ENCODE measurements around the gene CNTNAP2. TPM values are rescaled to one million over a fixed set of nuclear protein-coding genes. Genes with fewer than 3 reads are reported as not detected.
A peak's percentile ranks its signal among the peaks of the same experiment; 100 is the strongest.

Gene CNTNAP2
- total and polyA plus RNA-seq, 2 of the 8 experiments (the other 6 are each of a cell fraction or from before 2014, with no cell fraction given) = 27.9 to 71.0 TPM

DNA sequence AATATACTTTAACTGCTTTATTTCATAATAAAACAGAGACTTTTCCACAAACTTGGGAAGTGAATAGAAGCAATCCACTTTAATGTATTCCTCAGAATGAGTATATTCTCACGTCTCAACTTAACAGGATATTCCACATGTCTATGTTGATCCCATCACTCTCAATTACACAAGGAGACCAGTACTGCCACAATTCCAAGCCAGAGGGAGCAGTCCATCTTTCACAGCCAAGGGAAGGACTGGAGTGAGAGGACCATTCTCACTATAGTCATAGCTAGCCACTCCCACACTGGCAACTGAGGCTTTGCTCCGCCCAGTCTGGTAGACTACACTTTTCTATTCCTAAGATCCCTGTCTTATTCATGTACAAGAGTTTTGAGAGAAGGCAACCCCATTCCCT, 553.9 kb downstream of the CNTNAP2 start:
- POLR2A ChIA-PET (ENCODE audit: partially characterized antibody) = no interaction called here
- FAIRE-seq = no peak

More for the DNA sequence above, 553.9 kb downstream of the CNTNAP2 start:
- Histone ChIP-seq H3K36me3 (ENCODE audit: control insufficient read depth in 2 of 4, insufficient read depth in 4 of 4, low read length in 3 of 4) (no peaks in the 10 kb centered on the region), H2BK120ac (replicated peaks; ENCODE audit: low read depth, low read length) (no peak overlapping the region), H4K8ac (ENCODE audit: extremely low read depth, insufficient read depth, low read length) (no peak overlapping the region), H2AK5ac (ENCODE audit: low read depth, low read length) (no peak overlapping the region), H3K27me3 (replicated peaks in 1 of 4; ENCODE audit: control insufficient read depth in 3 of 4, extremely low read depth in 1 of 4, insufficient read depth in 3 of 4, low read length in 3 of 4) (no peaks in the 10 kb centered on the region), H3K27ac (ENCODE audit: low read depth, low read length) (no peak overlapping the region), H4K91ac (replicated peaks; ENCODE audit: insufficient read length, low read length) (no peak overlapping the region), H3K14ac (ENCODE audit: insufficient read length) (no peak overlapping the region), H2BK15ac (ENCODE audit: low read length) (no peak overlapping the region), H3K4me1 (replicated peaks in 1 of 4; ENCODE audit: control insufficient read depth in 3 of 4, insufficient read depth in 4 of 4, low read length in 3 of 4) (no peaks in the 10 kb centered on the region), H2BK12ac (ENCODE audit: low read depth, low read length) (no peak overlapping the region), H3K79me1 (ENCODE audit: low read depth, low read length) (no peaks in the 10 kb centered on the region), H3K4me3 (ENCODE audit: extremely low read depth in 1 of 4, insufficient read depth in 2 of 4, low read depth in 3 of 4, low read length in 4 of 4) (no peak overlapping the region), H3K4me2 (ENCODE audit: insufficient read depth in 1 of 2, low read depth in 2 of 2, low read length in 2 of 2) (no peak overlapping the region), H3K79me2 (ENCODE audit: control insufficient read depth in 1 of 2, insufficient read depth in 2 of 2, low read length in 2 of 2) (no peaks in the 10 kb centered on the region), H3K9ac (replicated peaks in 1 of 4; ENCODE audit: extremely low read depth in 1 of 4, low read depth in 3 of 4, low read length in 3 of 4) (no peak overlapping the region), H3K9me3 (ENCODE audit: insufficient read depth in 2 of 2, low read depth in 1 of 2, low read length in 1 of 2) (no peaks in the 10 kb centered on the region), H4K20me1 (replicated peaks in 1 of 2; ENCODE audit: control insufficient read depth in 1 of 2, insufficient read depth in 2 of 2, low read length in 2 of 2) (no peaks in the 10 kb centered on the region), H2BK5ac (ENCODE audit: low read depth, low read length) (no peak overlapping the region), H3K18ac (ENCODE audit: extremely low read depth, low read length) (no peak overlapping the region), H2AFZ (ENCODE audit: low read length) (no peak overlapping the region), H3K4ac (replicated peaks; ENCODE audit: insufficient read length, low read depth, low read length) (no peak overlapping the region), H2BK20ac (ENCODE audit: low read length) (no peak overlapping the region), H3K23me2 (ENCODE audit: low read depth, low read length) (peaks cover 2% of the 10 kb centered on the region; the same call in 1 of the 2 replicates), H3K56ac (replicated peaks; ENCODE audit: insufficient read length, low read depth, low read length) (no peak overlapping the region), H3K23ac (ENCODE audit: insufficient read length) (no peak overlapping the region), H4K5ac (ENCODE audit: insufficient read length, low read depth, low read length) (no peak overlapping the region)
- 91% methylated on average over 2 of the region's 2 CpGs; no CpG with 5 or more reads in 1 of the 2 experiments for WGBS, 2 experiments (ENCODE audit: extremely low coverage in 1 of 2, insufficient coverage in 1 of 2, insufficient read length in 1 of 2, insufficient replicate concordance in 2 of 2, low coverage in 1 of 2, low lambda C conversion rate in 2 of 2, missing lambda C conversion rate in 1 of 2)
- peak; percentile 34 to 48 for TF ChIP-seq RAD21 (IDR thresholded peaks at IDR 0.05 in 1 of 2, conservative IDR thresholded peaks at IDR 0.05 in 1 of 2; ENCODE audit: low read depth in 2 of 2, low read length in 2 of 2)
- TF ChIP-seq CEBPB (IDR thresholded peaks at IDR 0.05; ENCODE audit: low read depth, low read length) = peak; percentile 77
- TF ChIP-seq CHD1 (IDR thresholded peaks at IDR 0.05; ENCODE audit: low read depth, low read length) = no peak
- TF ChIP-seq SAP30 (IDR thresholded peaks at IDR 0.05; ENCODE audit: insufficient read depth, insufficient replicate concordance, low read length) = no peak
- TF ChIP-seq, protein P1, sequence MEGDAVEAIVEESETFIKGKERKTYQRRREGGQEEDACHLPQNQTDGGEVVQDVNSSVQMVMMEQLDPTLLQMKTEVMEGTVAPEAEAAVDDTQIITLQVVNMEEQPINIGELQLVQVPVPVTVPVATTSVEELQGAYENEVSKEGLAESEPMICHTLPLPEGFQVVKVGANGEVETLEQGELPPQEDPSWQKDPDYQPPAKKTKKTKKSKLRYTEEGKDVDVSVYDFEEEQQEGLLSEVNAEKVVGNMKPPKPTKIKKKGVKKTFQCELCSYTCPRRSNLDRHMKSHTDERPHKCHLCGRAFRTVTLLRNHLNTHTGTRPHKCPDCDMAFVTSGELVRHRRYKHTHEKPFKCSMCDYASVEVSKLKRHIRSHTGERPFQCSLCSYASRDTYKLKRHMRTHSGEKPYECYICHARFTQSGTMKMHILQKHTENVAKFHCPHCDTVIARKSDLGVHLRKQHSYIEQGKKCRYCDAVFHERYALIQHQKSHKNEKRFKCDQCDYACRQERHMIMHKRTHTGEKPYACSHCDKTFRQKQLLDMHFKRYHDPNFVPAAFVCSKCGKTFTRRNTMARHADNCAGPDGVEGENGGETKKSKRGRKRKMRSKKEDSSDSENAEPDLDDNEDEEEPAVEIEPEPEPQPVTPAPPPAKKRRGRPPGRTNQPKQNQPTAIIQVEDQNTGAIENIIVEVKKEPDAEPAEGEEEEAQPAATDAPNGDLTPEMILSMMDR (IDR thresholded peaks at IDR 0.05; ENCODE audit: control extremely low read depth in 1 of 3, insufficient read depth in 1 of 3, low read depth in 1 of 3, low read length in 3 of 3) = peak in 1 of 3 experiments; percentile 35; a peak in 1 of 4 replicates
- no peak for TF ChIP-seq POU5F1 (IDR thresholded peaks at IDR 0.05; ENCODE audit: low read depth, low read length)
- TF ChIP-seq CBX8 (IDR thresholded peaks at IDR 0.05; ENCODE audit: borderline replicate concordance, low read depth, low read length) = no peak
- TF ChIP-seq, protein P2, sequence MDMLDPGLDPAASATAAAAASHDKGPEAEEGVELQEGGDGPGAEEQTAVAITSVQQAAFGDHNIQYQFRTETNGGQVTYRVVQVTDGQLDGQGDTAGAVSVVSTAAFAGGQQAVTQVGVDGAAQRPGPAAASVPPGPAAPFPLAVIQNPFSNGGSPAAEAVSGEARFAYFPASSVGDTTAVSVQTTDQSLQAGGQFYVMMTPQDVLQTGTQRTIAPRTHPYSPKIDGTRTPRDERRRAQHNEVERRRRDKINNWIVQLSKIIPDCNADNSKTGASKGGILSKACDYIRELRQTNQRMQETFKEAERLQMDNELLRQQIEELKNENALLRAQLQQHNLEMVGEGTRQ (IDR thresholded peaks at IDR 0.05; ENCODE audit: low read length) = no peak
- TF ChIP-seq POLR2AphosphoS5 (IDR thresholded peaks at IDR 0.05; ENCODE audit: low read depth, low read length) = no peak
- no peak for DNase-seq (ENCODE audit: low read depth in 1 of 2, low spot score in 2 of 2)
- CTCF ChIA-PET (ENCODE audit: partially characterized antibody) = interaction anchor here (0.6 to 1.8 kb wide), 4 partner anchors 8 to 582 kb away, joined by 3 to 11 read pairs (median 4); no protein-coding TSS in a partner anchor
